Endothelial cell of umbilical vein (primary cell): ENCODE measurements around the gene MCCC2.

Experiments used
- EZH2 ChIP-seq: IDR thresholded peaks from 2 replicates; pipeline ENCODE4 v1.6.1; 2012; ENCODE audit warnings: borderline replicate concordance, low read depth, mild to moderate bottlenecking, moderate library complexity, low read length, inconsistent platforms; ENCODE audit not compliant: severe bottlenecking
- GATA2 ChIP-seq: IDR thresholded peaks from 2 replicates; pipeline ENCODE4 v1.7.0; 2011; ENCODE audit warnings: low read depth, mild to moderate bottlenecking, moderate library complexity, mixed read lengths, low read length; ENCODE audit not compliant: insufficient read length, insufficient read depth
- MAX ChIP-seq: IDR thresholded peaks from 2 replicates; pipeline ENCODE4 v1.6.1; 2011; ENCODE audit not compliant: insufficient read depth, insufficient read length
- MYC ChIP-seq: IDR thresholded peaks from one replicate; pipeline ENCODE4 v1.6.1; 2011; ENCODE audit warnings: mild to moderate bottlenecking, low read depth, low read length
- POLR2A ChIP-seq: IDR thresholded peaks from 2 replicates; pipeline ENCODE4 v1.6.1; 2012; ENCODE audit warnings: low read depth, mild to moderate bottlenecking, control low read depth, low read length
- POLR2AphosphoS5 ChIP-seq: IDR thresholded peaks from 2 replicates; pipeline ENCODE4 v1.6.1; 2012; ENCODE audit warnings: low read depth, mild to moderate bottlenecking, control low read depth, low read length, moderate library complexity; ENCODE audit not compliant: insufficient read depth
- TF ChIP-seq, protein P1 (sequence below), 2 donors: IDR thresholded peaks; 1 replicate in 1 of 2; 2 replicates in 1 of 2; pipeline ENCODE4 v1.5.1; 2011; ENCODE audit warnings: low read length in 2 of 2, mild to moderate bottlenecking in 2 of 2, moderate library complexity in 2 of 2, control low read depth in 1 of 2, inconsistent platforms in 1 of 2, low read depth in 1 of 2; ENCODE audit not compliant: insufficient read depth in 1 of 2; ENCODE audit errors: extremely low read depth in 1 of 2

- TF ChIP-seq, protein P1, sequence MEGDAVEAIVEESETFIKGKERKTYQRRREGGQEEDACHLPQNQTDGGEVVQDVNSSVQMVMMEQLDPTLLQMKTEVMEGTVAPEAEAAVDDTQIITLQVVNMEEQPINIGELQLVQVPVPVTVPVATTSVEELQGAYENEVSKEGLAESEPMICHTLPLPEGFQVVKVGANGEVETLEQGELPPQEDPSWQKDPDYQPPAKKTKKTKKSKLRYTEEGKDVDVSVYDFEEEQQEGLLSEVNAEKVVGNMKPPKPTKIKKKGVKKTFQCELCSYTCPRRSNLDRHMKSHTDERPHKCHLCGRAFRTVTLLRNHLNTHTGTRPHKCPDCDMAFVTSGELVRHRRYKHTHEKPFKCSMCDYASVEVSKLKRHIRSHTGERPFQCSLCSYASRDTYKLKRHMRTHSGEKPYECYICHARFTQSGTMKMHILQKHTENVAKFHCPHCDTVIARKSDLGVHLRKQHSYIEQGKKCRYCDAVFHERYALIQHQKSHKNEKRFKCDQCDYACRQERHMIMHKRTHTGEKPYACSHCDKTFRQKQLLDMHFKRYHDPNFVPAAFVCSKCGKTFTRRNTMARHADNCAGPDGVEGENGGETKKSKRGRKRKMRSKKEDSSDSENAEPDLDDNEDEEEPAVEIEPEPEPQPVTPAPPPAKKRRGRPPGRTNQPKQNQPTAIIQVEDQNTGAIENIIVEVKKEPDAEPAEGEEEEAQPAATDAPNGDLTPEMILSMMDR (IDR thresholded peaks at IDR 0.05; ENCODE audit: extremely low read depth in 1 of 2, insufficient read depth in 1 of 2, low read depth in 1 of 2, low read length in 2 of 2): no peak
- TF ChIP-seq MYC: no peak
- no peak for TF ChIP-seq MAX
- TF ChIP-seq POLR2A: no peak
- TF ChIP-seq GATA2: no peak
- no peak for TF ChIP-seq EZH2
- TF ChIP-seq POLR2AphosphoS5: no peak
These were observed 9.9 kb downstream of the MCCC2 start for GRCh38 chr5:71597001-71597400.
